ENCODE measurements around the gene FEM1A.

- no peak for TF ChIP-seq SUZ12 (IDR thresholded peaks at IDR 0.05)
- TF ChIP-seq, protein P1, sequence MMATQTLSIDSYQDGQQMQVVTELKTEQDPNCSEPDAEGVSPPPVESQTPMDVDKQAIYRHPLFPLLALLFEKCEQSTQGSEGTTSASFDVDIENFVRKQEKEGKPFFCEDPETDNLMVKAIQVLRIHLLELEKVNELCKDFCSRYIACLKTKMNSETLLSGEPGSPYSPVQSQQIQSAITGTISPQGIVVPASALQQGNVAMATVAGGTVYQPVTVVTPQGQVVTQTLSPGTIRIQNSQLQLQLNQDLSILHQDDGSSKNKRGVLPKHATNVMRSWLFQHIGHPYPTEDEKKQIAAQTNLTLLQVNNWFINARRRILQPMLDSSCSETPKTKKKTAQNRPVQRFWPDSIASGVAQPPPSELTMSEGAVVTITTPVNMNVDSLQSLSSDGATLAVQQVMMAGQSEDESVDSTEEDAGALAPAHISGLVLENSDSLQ (IDR thresholded peaks at IDR 0.05): no peak
- no peak for TF ChIP-seq ZNF384 (IDR thresholded peaks at IDR 0.05)
- TF ChIP-seq CTBP1 (IDR thresholded peaks at IDR 0.05; ENCODE audit: borderline replicate concordance): no peak
- TF ChIP-seq TARDBP (IDR thresholded peaks at IDR 0.05): no peak
- no peak for TF ChIP-seq ELF4 (IDR thresholded peaks at IDR 0.05)
- TF ChIP-seq NFRKB (IDR thresholded peaks at IDR 0.05): no peak
- TF ChIP-seq FOXM1 (IDR thresholded peaks at IDR 0.05; ENCODE audit: borderline replicate concordance): no peak
- no peak for TF ChIP-seq ARNT (IDR thresholded peaks at IDR 0.05)
- no peak for TF ChIP-seq BHLHE40 (IDR thresholded peaks at IDR 0.05; ENCODE audit: borderline replicate concordance)
- no peak for TF ChIP-seq FOXA1 (IDR thresholded peaks at IDR 0.05)
Measured at GRCh38 chr19:4763021-4763420, 28.5 kb upstream of the FEM1A start.
